NB4 (cell line): ENCODE data around the gene OSBPL2.

Experiments used
- DNase-seq: peaks from one replicate; pipeline ENCODE4 v3.0.0; 2010; ENCODE audit warnings: low read depth
- H3K4me3 ChIP-seq: one replicate; pipeline ENCODE4 v1.5.1; 2011; ENCODE audit warnings: mild to moderate bottlenecking, low read depth, low read length, moderate library complexity
- CTCF ChIP-seq: IDR thresholded peaks from one replicate; pipeline ENCODE4 v1.5.1; 2012; ENCODE audit warnings: low read depth, low read length
- MAX ChIP-seq: IDR thresholded peaks from 2 replicates; pipeline ENCODE4 v1.6.1; 2011; ENCODE audit warnings: low read depth, low read length
- MYC ChIP-seq: IDR thresholded peaks from 2 replicates; pipeline ENCODE4 v1.6.1; 2011; ENCODE audit warnings: low read depth, low read length
- POLR2A ChIP-seq: IDR thresholded peaks from 2 replicates; pipeline ENCODE4 v1.6.1; 2011; ENCODE audit warnings: mild to moderate bottlenecking; ENCODE audit not compliant: insufficient read length; ENCODE audit errors: extremely low read depth

The OSBPL2 gene

GRCh38 chr20:62300319-62300718 is 62.0 kb downstream of the OSBPL2 start:
- TF ChIP-seq MAX (no peak), MYC (no peak), CTCF (no peak), POLR2A (no peak)
- no peak overlapping the region for H3K4me3 ChIP-seq
- no peak for DNase-seq

- peak; percentile 38 for DNase-seq
- peak overlapping the region; percentile 62 for H3K4me3 ChIP-seq
- TF ChIP-seq CTCF (no peak), MYC (no peak), MAX (no peak), POLR2A (no peak)
Measured at GRCh38 chr20:62301111-62301668, 62.9 kb downstream of the OSBPL2 start.

GRCh38 chr20:62301773-62302340 is 63.5 kb downstream of the OSBPL2 start:
- DNase-seq, result peak; percentile 98
- TF ChIP-seq POLR2A (peak; percentile 21), CTCF (peak; percentile 92), MYC (peak; percentile 75), MAX (peak; percentile 63; the same call in 1 of the 2 replicates)
- peak overlapping the region; percentile 62 for H3K4me3 ChIP-seq

DNA sequence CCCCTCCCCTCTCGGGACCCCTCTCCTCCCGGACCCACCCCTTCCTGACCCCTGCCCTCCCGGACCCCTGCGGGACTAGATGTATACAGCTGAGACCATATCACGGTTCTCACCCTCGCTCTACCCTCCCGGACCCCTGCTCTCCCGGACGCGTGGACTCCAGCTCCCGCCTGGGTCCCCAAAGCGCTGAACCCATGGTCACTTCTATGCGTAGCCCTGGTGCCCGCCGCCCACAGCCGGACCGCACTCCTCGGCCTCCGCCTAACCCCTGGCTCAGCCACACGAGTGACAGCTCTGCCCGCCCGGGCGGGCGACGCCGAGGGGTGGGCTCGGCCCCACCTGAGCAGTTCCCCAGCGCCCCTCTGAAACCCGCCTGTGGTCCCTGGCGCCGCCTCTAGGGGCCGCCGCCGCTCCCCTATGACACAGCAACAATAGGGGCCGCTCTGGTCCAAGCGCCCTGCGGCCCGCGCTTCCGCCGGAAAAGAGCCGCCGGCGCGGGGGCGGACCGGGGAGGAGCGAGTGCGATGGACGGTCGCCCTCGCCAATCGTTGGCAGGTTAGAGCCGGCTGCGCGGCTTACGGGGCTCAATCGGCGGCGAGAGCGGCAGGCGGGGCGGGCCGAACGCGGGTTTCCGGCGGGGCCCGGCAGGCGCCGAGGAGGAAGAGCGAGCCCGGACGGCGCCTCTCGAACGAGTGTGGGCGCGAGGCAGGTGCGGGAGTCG is 64.2 kb downstream of the OSBPL2 start, which contains the start of gene ADRM1:
Gene ADRM1 (plus strand): TSS at position 657 of the 721 bp plus-strand sequence. CDS start 572 bp downstream, outside the sequence.
- DNase-seq, result peak; percentile 99
- peak within 1 kb of the TSS; percentile 96 for H3K4me3 ChIP-seq
- peak; percentile 85 for TF ChIP-seq CTCF
- TF ChIP-seq POLR2A, result peak; percentile 78
- TF ChIP-seq MAX, result no peak; the same call in 1 of the 2 replicates
- TF ChIP-seq MYC, result peak; percentile 63; the same call in 1 of the 2 replicates

- peak overlapping the region; percentile 96 for H3K4me3 ChIP-seq
- DNase-seq, result no peak
- TF ChIP-seq MYC, result no peak
- TF ChIP-seq CTCF, result no peak
- TF ChIP-seq MAX, result no peak
- TF ChIP-seq POLR2A, result no peak
Measured at GRCh38 chr20:62303062-62303339, 64.7 kb downstream of the OSBPL2 start.
